T-cell (primary cell): ENCODE measurements around the gene MUC7. TPM values are rescaled to one million over a fixed set of nuclear protein-coding genes. Genes with fewer than 3 reads are reported as not detected.

ENCODE experiments used
- ATAC-seq, 4 experiments: fragments of 200-7000 bp in 3 of 4; fragments of 150-1000 bp in 1 of 4; cut with Tn5 transposase; replicated peaks in 1 of 4; 1 replicate in 3 of 4; 2 replicates in 1 of 4; pipeline ENCODE4 v1.10.0; 2021; ENCODE audit warnings: moderate library complexity in 3 of 4, mild to moderate bottlenecking in 2 of 4, moderate number of reproducible peaks in 1 of 4
- CTCF ChIA-PET, 2 donors: fragments of 300-600 bp; sonication (Branson Sonifier 250); formaldehyde crosslinking; loops; one replicate each; lab custom pipeline; 2022; ENCODE audit warnings: antibody characterized with exemption in 2 of 2; lab: Charles Lee
- POLR2A ChIA-PET, 2 donors: fragments of 300-600 bp; sonication (Branson Sonifier 250); formaldehyde crosslinking; loops; one replicate each; lab custom pipeline; 2022; ENCODE audit warnings: antibody characterized with exemption in 2 of 2; lab: Charles Lee
- DNase-seq, 35 experiments: peaks; one replicate each; pipeline versions ENCODE4 v3.0.0 to v3.0.0-alpha.2; 2013 to 2023
- H3K27ac ChIP-seq: one replicate; pipeline ENCODE4 v1.5.1; 2013; ENCODE audit warnings: low read length
- H3K27me3 ChIP-seq, 2 experiments: replicated peaks in 1 of 2; 1 replicate in 1 of 2; 2 replicates in 1 of 2; pipeline versions ENCODE4 v1.6.1 to v1.7.0; 2013; ENCODE audit warnings: low read length in 1 of 2, mixed read lengths in 1 of 2; ENCODE audit not compliant: control insufficient read depth in 2 of 2, insufficient read depth in 2 of 2; ENCODE audit errors: extremely low read depth in 1 of 2
- H3K36me3 ChIP-seq, 2 donors: 1 replicate in 1 of 2; 2 replicates in 1 of 2; pipeline versions ENCODE4 v1.6.1 to v1.7.0; 2013; ENCODE audit warnings: low read length in 1 of 2; ENCODE audit not compliant: control insufficient read depth in 2 of 2, insufficient read depth in 1 of 2; ENCODE audit errors: extremely low read depth in 1 of 2
- H3K4me1 ChIP-seq, 2 experiments: 1 replicate in 1 of 2; 2 replicates in 1 of 2; pipeline versions ENCODE4 v1.6.1 to v1.7.0; 2013; ENCODE audit warnings: low read length in 2 of 2, mixed read lengths in 1 of 2; ENCODE audit not compliant: insufficient read depth in 2 of 2, control insufficient read depth in 1 of 2; ENCODE audit errors: extremely low read depth in 1 of 2
- H3K4me3 ChIP-seq, 2 donors: 1 replicate in 1 of 2; 2 replicates in 1 of 2; pipeline versions ENCODE4 v1.5.1 to v1.7.0; 2013; ENCODE audit warnings: mild to moderate bottlenecking in 2 of 2, low read length in 1 of 2, moderate library complexity in 1 of 2; ENCODE audit not compliant: control insufficient read depth in 1 of 2; ENCODE audit errors: extremely low read depth in 1 of 2
- H3K9me3 ChIP-seq: 2 replicates; pipeline ENCODE4 v1.7.0; 2013
- H3K27ac Mint-ChIP-seq, 2 donors: one replicate each; pipeline ENCODE4 v1.8.0; 2020 to 2021; ENCODE audit warnings: mild to moderate bottlenecking in 2 of 2, mixed read lengths in 2 of 2
- H3K27me3 Mint-ChIP-seq, 2 donors: one replicate each; pipeline ENCODE4 v1.8.0; 2021 to 2022; ENCODE audit warnings: mixed read lengths in 2 of 2
- H3K36me3 Mint-ChIP-seq: one replicate; pipeline ENCODE4 v1.8.0; 2021; ENCODE audit warnings: mixed read lengths
- H3K4me1 Mint-ChIP-seq, 3 donors: one replicate each; pipeline ENCODE4 v1.8.0; 2020 to 2022; ENCODE audit warnings: mixed read lengths in 3 of 3, mild to moderate bottlenecking in 1 of 3
- H3K4me3 Mint-ChIP-seq, 3 donors: one replicate each; pipeline ENCODE4 v1.8.0; 2020 to 2022; ENCODE audit warnings: mild to moderate bottlenecking in 3 of 3, mixed read lengths in 3 of 3, moderate library complexity in 3 of 3
- H3K9me3 Mint-ChIP-seq, 3 donors: one replicate each; pipeline ENCODE4 v1.8.0; 2020 to 2022; ENCODE audit warnings: mixed read lengths in 3 of 3
- WGBS: methylation state at CpG from one replicate; pipeline ENCODE4 v1.1.5; 2013; ENCODE audit warnings: missing lambda C conversion rate; ENCODE audit not compliant: insufficient coverage; 5-methylcytosine and 5-hydroxymethylcytosine counted together
- total RNA-seq, 35 experiments: library from RNA in 6 of 35; stranded (reverse) in 6 of 35; fragments of 120-200 nt in 1 of 35; gene quantifications; one replicate each; pipeline versions ENCODE4 v1.2.1 to v1.2.4 and lab custom pipeline; 2013 to 2026

MUC7 gene
- total RNA-seq (not detected), total RNA-seq (lab: John Stamatoyannopoulos, UW) (0 to 0.06 (median 0) reads per million in 29 experiments)
- total RNA-seq (2013), result not detected

DNA sequence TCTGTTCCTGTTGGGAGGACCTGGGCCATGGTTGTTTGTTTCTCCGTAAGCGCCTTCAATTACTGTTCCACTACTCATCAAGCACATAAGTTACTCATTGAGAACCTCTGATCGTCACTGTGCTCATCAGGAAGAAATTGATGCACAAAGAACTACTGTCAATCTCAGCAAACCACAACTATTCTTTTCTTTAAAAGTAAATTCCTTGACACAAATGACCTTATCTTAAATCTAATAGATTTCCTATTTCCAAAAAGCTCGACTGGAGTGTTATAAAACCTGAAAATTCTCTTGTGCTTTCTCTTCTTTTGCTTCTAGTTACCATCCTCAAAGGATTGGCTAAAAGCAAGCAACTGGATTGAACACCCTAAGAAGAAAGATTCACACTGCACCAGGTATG lies at the start of gene MUC7:
Gene MUC7 (plus strand): TSS at position 301 of the 400 bp plus-strand sequence. CDS start 1,825 bp downstream, outside the sequence.
- no peak within 1 kb of the TSS for H3K27ac ChIP-seq
- no peak within 1 kb of the TSS for H3K27ac Mint-ChIP-seq
- no peaks in the 10 kb centered on the region for H3K9me3 ChIP-seq
- H3K27me3 Mint-ChIP-seq, result peaks cover 0 to 4% of the 10 kb centered on the region in 2 donors
- DNase-seq, result no peak
- no peaks in the 10 kb centered on the region for H3K36me3 Mint-ChIP-seq
- H3K4me3 Mint-ChIP-seq, result no peak within 1 kb of the TSS
- H3K4me1 ChIP-seq, result no peaks in the 10 kb centered on the region
- WGBS, result 79% methylated on average over 2 of the region's 4 CpGs
- H3K36me3 ChIP-seq, result no peaks in the 10 kb centered on the region
- POLR2A ChIA-PET, result no interaction called here
- CTCF ChIA-PET, result no interaction called here
- ATAC-seq, result no peak
- H3K4me1 Mint-ChIP-seq, result no peaks in the 10 kb centered on the region
- H3K9me3 Mint-ChIP-seq, result peaks cover 5 to 16% (median 9%) of the 10 kb centered on the region in 3 donors
- no peak within 1 kb of the TSS for H3K4me3 ChIP-seq
- no peaks in the 10 kb centered on the region for H3K27me3 ChIP-seq

DNA sequence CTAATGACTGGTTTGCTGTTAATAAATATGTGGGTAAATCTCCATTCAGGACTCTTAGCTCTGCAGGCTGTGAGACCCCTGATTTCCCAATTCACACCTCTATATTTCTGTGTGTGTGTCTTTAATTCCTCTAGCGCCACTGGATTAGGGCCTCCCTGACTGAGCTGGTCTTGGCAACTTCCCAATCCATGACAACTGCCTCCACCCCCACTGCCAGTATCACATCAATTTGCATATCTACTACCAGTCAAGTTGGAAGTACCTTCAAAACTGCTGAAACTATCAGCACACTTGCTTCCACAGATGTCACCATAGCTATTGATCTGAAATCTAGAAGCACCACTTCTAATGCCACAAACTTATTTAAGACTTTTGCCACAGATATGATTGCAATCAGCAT lies 46.7 kb upstream of the MUC7 start:
- ATAC-seq, result no peak
- Histone ChIP-seq H3K4me3 (no peak overlapping the region), H3K27me3 (no peaks in the 10 kb centered on the region), H3K27ac (no peak overlapping the region), H3K36me3 (no peaks in the 10 kb centered on the region), H3K9me3 (no peaks in the 10 kb centered on the region), H3K4me1 (no peaks in the 10 kb centered on the region)
- DNase-seq, result no peak
- POLR2A ChIA-PET, result interaction anchor here in 1 of 2 donors (0.5 kb wide), 1 partner anchor 395 kb away, joined by 3 read pairs; no protein-coding TSS in a partner anchor
- H3K36me3 Mint-ChIP-seq, result no peaks in the 10 kb centered on the region
- no peak overlapping the region for H3K27ac Mint-ChIP-seq
- no peaks in the 10 kb centered on the region for H3K4me1 Mint-ChIP-seq
- 100% methylated on average over 1 of the region's 1 CpG for WGBS
- CTCF ChIA-PET, result no interaction called here
- peaks cover 6 to 14% (median 9%) of the 10 kb centered on the region in 3 donors for H3K9me3 Mint-ChIP-seq
- H3K4me3 Mint-ChIP-seq, result no peak overlapping the region
- no peaks in the 10 kb centered on the region for H3K27me3 Mint-ChIP-seq

DNA sequence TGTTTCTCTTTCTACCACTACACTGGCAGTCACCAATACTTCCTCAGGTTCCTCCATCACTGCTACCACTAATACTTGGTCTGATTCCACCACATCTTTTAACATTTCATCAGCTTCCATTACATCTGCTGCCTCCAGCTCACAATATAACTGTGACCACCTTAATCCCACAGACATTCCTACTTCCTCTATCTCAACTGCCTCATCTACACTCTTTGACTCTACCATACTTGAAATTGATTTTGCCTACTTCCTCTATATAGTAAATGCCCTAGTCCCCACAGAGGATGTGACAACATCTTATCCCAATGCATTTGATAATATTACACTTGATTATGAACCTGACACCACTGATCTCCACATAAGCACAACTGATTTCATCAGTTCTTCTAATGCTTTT lies 45.2 kb upstream of the MUC7 start:
- Histone ChIP-seq H3K36me3 (no peaks in the 10 kb centered on the region), H3K9me3 (no peaks in the 10 kb centered on the region), H3K4me3 (no peak overlapping the region), H3K4me1 (no peaks in the 10 kb centered on the region), H3K27me3 (no peaks in the 10 kb centered on the region), H3K27ac (no peak overlapping the region)
- no peak for ATAC-seq
- DNase-seq, result no peak
- POLR2A ChIA-PET, result no interaction called here
- no peak overlapping the region for H3K4me3 Mint-ChIP-seq
- H3K9me3 Mint-ChIP-seq, result peaks cover 4 to 10% (median 6%) of the 10 kb centered on the region in 3 donors
- H3K4me1 Mint-ChIP-seq, result no peaks in the 10 kb centered on the region
- no peak overlapping the region for H3K27ac Mint-ChIP-seq
- CTCF ChIA-PET, result interaction anchor here in 1 of 2 donors (0.6 kb wide), 1 partner anchor 264 kb away, joined by 3 read pairs; no protein-coding TSS in a partner anchor
- H3K27me3 Mint-ChIP-seq, result no peaks in the 10 kb centered on the region
- H3K36me3 Mint-ChIP-seq, result no peaks in the 10 kb centered on the region

GRCh38 chr4:70437197-70437596 lies 34.8 kb upstream of the MUC7 start:
- ATAC-seq (no peak), DNase-seq (no peak)
- Histone ChIP-seq H3K36me3 (no peaks in the 10 kb centered on the region), H3K9me3 (no peaks in the 10 kb centered on the region), H3K4me1 (no peaks in the 10 kb centered on the region), H3K27ac (no peak overlapping the region), H3K4me3 (no peak overlapping the region), H3K27me3 (peaks cover 0 to 5% of the 10 kb centered on the region in 2 experiments)
- no peak overlapping the region for H3K4me3 Mint-ChIP-seq
- H3K36me3 Mint-ChIP-seq, result no peaks in the 10 kb centered on the region
- 58% methylated on average over 7 of the region's 7 CpGs for WGBS
- ChIA-PET POLR2A (no interaction called here), CTCF (no interaction called here)
- peaks cover 5% of the 10 kb centered on the region in 2 donors for H3K27me3 Mint-ChIP-seq
- H3K9me3 Mint-ChIP-seq, result peaks cover 0 to 11% (median 6%) of the 10 kb centered on the region in 3 donors
- no peaks in the 10 kb centered on the region for H3K4me1 Mint-ChIP-seq
- no peak overlapping the region for H3K27ac Mint-ChIP-seq

DNA sequence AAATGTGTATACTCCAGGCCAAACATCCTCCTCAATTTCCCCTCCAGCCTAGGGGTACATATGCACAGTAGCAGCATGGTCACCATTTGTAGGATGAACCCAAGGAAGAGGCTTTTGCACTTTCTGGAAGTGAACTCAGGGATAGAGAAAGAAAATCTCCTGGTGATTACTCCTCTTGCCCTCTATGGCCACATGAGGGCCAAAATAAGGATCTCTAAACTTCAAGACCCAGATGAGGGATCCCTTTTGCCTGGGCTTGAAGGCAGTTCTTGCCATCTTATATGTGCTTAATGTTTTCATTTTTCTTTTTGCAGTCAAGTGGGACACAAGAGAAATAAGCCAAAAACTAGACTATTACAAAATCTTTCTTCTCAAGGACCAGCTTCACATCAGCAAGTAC lies 29.5 kb upstream of the MUC7 start:
- H3K27me3 ChIP-seq, result peaks cover 0 to under 1% of the 10 kb centered on the region in 2 experiments
- no peaks in the 10 kb centered on the region for H3K4me1 Mint-ChIP-seq
- H3K4me1 ChIP-seq, result no peaks in the 10 kb centered on the region
- CTCF ChIA-PET, result no interaction called here
- ATAC-seq (no peak), DNase-seq (no peak)
- H3K4me3 ChIP-seq, result no peak overlapping the region
- no peaks in the 10 kb centered on the region for H3K36me3 Mint-ChIP-seq
- POLR2A ChIA-PET, result no interaction called here
- no peak overlapping the region for H3K4me3 Mint-ChIP-seq
- no peak overlapping the region for H3K27ac Mint-ChIP-seq
- no peaks in the 10 kb centered on the region for H3K9me3 Mint-ChIP-seq
- no peaks in the 10 kb centered on the region for H3K36me3 ChIP-seq
- H3K9me3 ChIP-seq, result no peaks in the 10 kb centered on the region
- no peak overlapping the region for H3K27ac ChIP-seq
- H3K27me3 Mint-ChIP-seq, result peaks cover 5% of the 10 kb centered on the region in 2 donors

GRCh38 chr4:70443329-70443728 lies 28.7 kb upstream of the MUC7 start:
- Histone ChIP-seq H3K4me1 (no peaks in the 10 kb centered on the region), H3K36me3 (no peaks in the 10 kb centered on the region), H3K4me3 (no peak overlapping the region), H3K27ac (no peak overlapping the region), H3K27me3 (no peaks in the 10 kb centered on the region), H3K9me3 (no peaks in the 10 kb centered on the region)
- Mint-ChIP-seq H3K27me3 (peaks cover 5% of the 10 kb centered on the region in 2 donors), H3K4me3 (no peak overlapping the region), H3K36me3 (no peaks in the 10 kb centered on the region), H3K4me1 (no peaks in the 10 kb centered on the region), H3K27ac (no peak overlapping the region), H3K9me3 (no peaks in the 10 kb centered on the region)
- no peak for ATAC-seq
- no peak for DNase-seq
- ChIA-PET POLR2A (no interaction called here), CTCF (no interaction called here)
- WGBS, result 83% methylated on average over 5 of the region's 5 CpGs

DNA sequence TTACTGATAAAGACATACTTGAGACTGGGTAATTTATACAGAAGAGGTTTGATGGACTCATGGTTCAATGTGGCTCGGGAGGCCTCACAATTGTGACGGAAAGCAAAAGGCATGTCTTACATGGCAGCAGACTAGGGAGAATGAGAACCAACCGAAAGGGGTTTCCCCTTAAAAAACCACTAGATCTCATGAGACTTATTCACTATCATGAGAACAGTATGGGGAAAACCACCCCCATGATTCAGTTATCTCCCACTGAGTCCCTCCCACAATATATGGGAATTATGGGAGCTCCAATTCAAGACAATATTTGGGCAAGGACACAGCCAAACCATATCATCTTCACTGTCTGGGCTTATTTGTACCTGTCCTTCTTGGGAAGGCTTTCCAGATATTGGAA lies 22.8 kb upstream of the MUC7 start:
- Mint-ChIP-seq H3K9me3 (peaks cover 0 to 8% (median 7%) of the 10 kb centered on the region in 3 donors), H3K36me3 (no peaks in the 10 kb centered on the region), H3K4me3 (no peak overlapping the region), H3K27me3 (peaks cover 0 to 5% of the 10 kb centered on the region in 2 donors), H3K4me1 (no peaks in the 10 kb centered on the region), H3K27ac (no peak overlapping the region)
- no CpG with 5 or more reads among the region's 3 CpGs for WGBS
- no peak for DNase-seq
- Histone ChIP-seq H3K9me3 (no peaks in the 10 kb centered on the region), H3K36me3 (no peaks in the 10 kb centered on the region), H3K4me3 (no peak overlapping the region), H3K27ac (no peak overlapping the region), H3K27me3 (no peaks in the 10 kb centered on the region), H3K4me1 (no peaks in the 10 kb centered on the region)
- CTCF ChIA-PET, result no interaction called here
- no peak for ATAC-seq
- POLR2A ChIA-PET, result no interaction called here
